CD4-positive, alpha-beta memory T cell (primary cell): Measurements from ENCODE around the gene FCAR. TPM values are rescaled to one million over a fixed set of nuclear protein-coding genes. Genes with fewer than 3 reads are reported as not detected.
A peak's percentile ranks its signal among the peaks of the same experiment; 100 is the strongest.
"Not testable (repeated sequence)": the region's sequence is repeated elsewhere in the genome, so short reads cannot be mapped to it uniquely, and the experiment has no call there.

Experiments used
- CTCF ChIA-PET: fragments of 350-600 bp; sonication (Branson Sonifier 250); formaldehyde crosslinking; loops from one replicate; lab custom pipeline; 2021; ENCODE audit warnings: inconsistent platforms; ENCODE audit not compliant: partially characterized antibody; lab: Charles Lee
- POLR2A ChIA-PET: fragments of 350-600 bp; sonication (Branson Sonifier 250); formaldehyde crosslinking; loops from one replicate; lab custom pipeline; 2021; ENCODE audit not compliant: partially characterized antibody; lab: Charles Lee
- DNase-seq, 5 donors: peaks; one replicate each; pipeline versions ENCODE4 v3.0.0 to v3.0.0-alpha.2; 2020 to 2022; ENCODE audit warnings: mixed read lengths in 1 of 5
- H3K27ac ChIP-seq: one replicate; pipeline ENCODE4 v1.7.0; 2013; ENCODE audit warnings: low read depth, low read length
- H3K27me3 ChIP-seq: 2 replicates; pipeline ENCODE4 v1.7.0; 2013; ENCODE audit warnings: mild to moderate bottlenecking, low read length, moderate library complexity; ENCODE audit not compliant: insufficient read depth
- H3K36me3 ChIP-seq: 2 replicates; pipeline ENCODE4 v1.7.0; 2013; ENCODE audit warnings: mild to moderate bottlenecking, low read length, moderate library complexity; ENCODE audit not compliant: insufficient read depth
- H3K4me1 ChIP-seq: 2 replicates; pipeline ENCODE4 v1.7.0; 2013; ENCODE audit warnings: mild to moderate bottlenecking, low read length, moderate library complexity; ENCODE audit not compliant: insufficient read depth
- H3K4me3 ChIP-seq, 2 donors: one replicate each; pipeline ENCODE4 v1.7.0; 2013; ENCODE audit warnings: low read length in 2 of 2, mild to moderate bottlenecking in 1 of 2
- H3K9me3 ChIP-seq, 2 donors: one replicate each; pipeline ENCODE4 v1.7.0; 2013; ENCODE audit warnings: low read length in 2 of 2, control low read depth in 1 of 2; ENCODE audit not compliant: control insufficient read depth in 1 of 2
- H3K27ac Mint-ChIP-seq, 7 donors: one replicate each; pipeline ENCODE4 v1.8.0; 2020 to 2021; ENCODE audit warnings: mixed read lengths in 7 of 7, mild to moderate bottlenecking in 6 of 7, inconsistent platforms in 3 of 7, moderate library complexity in 3 of 7
- H3K27me3 Mint-ChIP-seq, 2 donors: one replicate each; pipeline ENCODE4 v1.8.0; 2020 to 2021; ENCODE audit warnings: mixed read lengths in 2 of 2
- H3K36me3 Mint-ChIP-seq, 2 donors: one replicate each; pipeline ENCODE4 v1.8.0; 2020 to 2021; ENCODE audit warnings: mixed read lengths in 2 of 2, inconsistent platforms in 1 of 2, mild to moderate bottlenecking in 1 of 2
- H3K4me1 Mint-ChIP-seq, 4 donors: one replicate each; pipeline ENCODE4 v1.8.0; 2020 to 2021; ENCODE audit warnings: mixed read lengths in 4 of 4, mild to moderate bottlenecking in 1 of 4
- H3K4me3 Mint-ChIP-seq, 8 donors: one replicate each; pipeline ENCODE4 v1.8.0; 2020 to 2021; ENCODE audit warnings: mixed read lengths in 8 of 8, mild to moderate bottlenecking in 7 of 8, moderate library complexity in 6 of 8, inconsistent platforms in 3 of 8
- H3K9me3 Mint-ChIP-seq, 8 donors: one replicate each; pipeline ENCODE4 v1.8.0; 2020 to 2021; ENCODE audit warnings: mixed read lengths in 8 of 8, mild to moderate bottlenecking in 5 of 8, inconsistent platforms in 3 of 8, moderate library complexity in 1 of 8
- intact Hi-C: fragments of 100-400 bp; cut with micrococcal nuclease; formaldehyde crosslinking; loops from one replicate; pipeline ENCODE4 v1.15.1; 2023
- polyA plus RNA-seq, 2 donors: library from polyadenylated mRNA; unstranded; fragments of 300-500 nt; fragmentation: Illumina TruSeq; gene quantifications; one replicate each; pipeline ENCODE4 v1.2.3, GENCODE V29; 2021
- total RNA-seq, 2 experiments: library from RNA; stranded (reverse); gene quantifications; one replicate each; pipeline ENCODE4 v1.2.3, GENCODE V29; 2021

The FCAR gene
- total and polyA plus RNA-seq, 4 experiments from 2014 or later: 0.29 TPM; not detected in 3

GRCh38 chr19:54904261-54904660, 30.2 kb downstream of the FCAR start:
- H3K36me3 ChIP-seq, H3K27me3 Mint-ChIP-seq, H3K4me3 ChIP-seq, H3K36me3 Mint-ChIP-seq, intact Hi-C loops, DNase-seq, H3K27ac ChIP-seq, H3K9me3 ChIP-seq, H3K27ac Mint-ChIP-seq, H3K27me3 ChIP-seq, H3K9me3 Mint-ChIP-seq, POLR2A ChIA-PET, H3K4me1 ChIP-seq, CTCF ChIA-PET, H3K4me3 Mint-ChIP-seq, H3K4me1 Mint-ChIP-seq: not testable (repeated sequence)

GRCh38 chr19:54905421-54905802, 31.4 kb downstream of the FCAR start:
- no peak for DNase-seq
- Mint-ChIP-seq H3K27ac (no peak overlapping the region), H3K9me3 (peaks cover 0 to 4% (median 0%) of the 10 kb centered on the region in 8 donors), H3K4me3 (no peak overlapping the region), H3K27me3 (peaks cover 7 to 8% of the 10 kb centered on the region in 2 donors), H3K4me1 (no peaks in the 10 kb centered on the region), H3K36me3 (no peaks in the 10 kb centered on the region)
- CTCF ChIA-PET: no interaction called here
- intact Hi-C loops: no loop called here
- Histone ChIP-seq H3K27me3 (no peaks in the 10 kb centered on the region), H3K4me1 (no peaks in the 10 kb centered on the region), H3K9me3 (no peaks in the 10 kb centered on the region), H3K27ac (no peak overlapping the region), H3K36me3 (no peaks in the 10 kb centered on the region), H3K4me3 (no peak overlapping the region)
- POLR2A ChIA-PET: no interaction called here

- Mint-ChIP-seq H3K27me3 (peaks cover 8 to 9% of the 10 kb centered on the region in 2 donors), H3K4me3 (no peak within 1 kb of the TSS), H3K4me1 (no peaks in the 10 kb centered on the region), H3K9me3 (peaks cover 0 to 6% (median 1%) of the 10 kb centered on the region in 8 donors), H3K36me3 (no peaks in the 10 kb centered on the region), H3K27ac (no peak within 1 kb of the TSS)
- Histone ChIP-seq H3K27me3 (no peaks in the 10 kb centered on the region), H3K4me1 (no peaks in the 10 kb centered on the region), H3K9me3 (no peaks in the 10 kb centered on the region), H3K36me3 (no peaks in the 10 kb centered on the region), H3K4me3 (no peak within 1 kb of the TSS), H3K27ac (no peak within 1 kb of the TSS)
- ChIA-PET POLR2A (no interaction called here), CTCF (no interaction called here)
- intact Hi-C loops: no loop called here
- DNase-seq: no peak
Observed at GRCh38 chr19:54905803-54906511, 31.9 kb downstream of the FCAR start, which contains the start of gene NCR1. Gene NCR1, plus strand, starts transcription at chr19:54906148. Its CDS starts 40 bp downstream, at chr19:54906188.

GRCh38 chr19:54906819-54907218, 32.8 kb downstream of the FCAR start:
- Mint-ChIP-seq H3K36me3 (no peaks in the 10 kb centered on the region), H3K4me3 (no peak overlapping the region), H3K4me1 (no peaks in the 10 kb centered on the region), H3K9me3 (peaks cover 0 to 6% (median 2%) of the 10 kb centered on the region in 8 donors), H3K27ac (no peak overlapping the region), H3K27me3 (peaks cover 9% of the 10 kb centered on the region in 2 donors)
- Histone ChIP-seq H3K9me3 (no peaks in the 10 kb centered on the region), H3K36me3 (no peaks in the 10 kb centered on the region), H3K4me3 (no peak overlapping the region), H3K27me3 (no peaks in the 10 kb centered on the region), H3K4me1 (no peaks in the 10 kb centered on the region), H3K27ac (no peak overlapping the region)
- CTCF ChIA-PET: no interaction called here
- intact Hi-C loops: no loop called here
- POLR2A ChIA-PET: no interaction called here
- DNase-seq: no peak

GRCh38 chr19:54907899-54908298, 33.9 kb downstream of the FCAR start:
- peaks cover 0 to 11% (median 2%) of the 10 kb centered on the region in 8 donors for H3K9me3 Mint-ChIP-seq
- CTCF ChIA-PET, intact Hi-C loops, H3K4me3 Mint-ChIP-seq, H3K27ac Mint-ChIP-seq, H3K36me3 Mint-ChIP-seq, H3K27ac ChIP-seq, H3K4me3 ChIP-seq, H3K4me1 ChIP-seq, H3K4me1 Mint-ChIP-seq, H3K27me3 ChIP-seq, DNase-seq, H3K36me3 ChIP-seq, H3K9me3 ChIP-seq, POLR2A ChIA-PET: not testable (repeated sequence)
- H3K27me3 Mint-ChIP-seq: peaks cover 9 to 12% of the 10 kb centered on the region in 2 donors

GRCh38 chr19:54916822-54917221, 42.8 kb downstream of the FCAR start:
- Histone ChIP-seq H3K27me3 (no peaks in the 10 kb centered on the region), H3K36me3 (no peaks in the 10 kb centered on the region), H3K9me3 (no peaks in the 10 kb centered on the region), H3K4me3 (no peak overlapping the region), H3K4me1 (no peaks in the 10 kb centered on the region), H3K27ac (no peak overlapping the region)
- intact Hi-C loops: no loop called here
- POLR2A ChIA-PET: no interaction called here
- peaks cover 6 to 19% of the 10 kb centered on the region in 2 donors for H3K27me3 Mint-ChIP-seq
- no peak for DNase-seq
- no peaks in the 10 kb centered on the region for H3K36me3 Mint-ChIP-seq
- peaks cover 0 to 14% (median 0%) of the 10 kb centered on the region in 8 donors for H3K9me3 Mint-ChIP-seq
- H3K4me1 Mint-ChIP-seq: peaks cover 0 to 2% (median under 1%) of the 10 kb centered on the region in 4 donors
- H3K4me3 Mint-ChIP-seq: no peak overlapping the region
- peak overlapping the region in 1 of 7 donors; percentile 61 for H3K27ac Mint-ChIP-seq
- CTCF ChIA-PET: no interaction called here

GRCh38 chr19:54918499-54918898, 44.5 kb downstream of the FCAR start:
- no peak for DNase-seq
- CTCF ChIA-PET: interaction anchor here (1.1 kb wide), 1 partner anchor 9 kb away, joined by 3 read pairs; no protein-coding TSS in a partner anchor
- H3K9me3 ChIP-seq: no peaks in the 10 kb centered on the region
- peaks cover 0 to 10% (median 0%) of the 10 kb centered on the region in 8 donors for H3K9me3 Mint-ChIP-seq
- POLR2A ChIA-PET: no interaction called here
- no peak overlapping the region for H3K4me3 ChIP-seq
- no peak overlapping the region for H3K4me3 Mint-ChIP-seq
- no peaks in the 10 kb centered on the region for H3K36me3 ChIP-seq
- H3K36me3 Mint-ChIP-seq: no peaks in the 10 kb centered on the region
- no peaks in the 10 kb centered on the region for H3K4me1 ChIP-seq
- no peak overlapping the region for H3K27ac ChIP-seq
- peaks cover 0 to 5% (median 2%) of the 10 kb centered on the region in 4 donors for H3K4me1 Mint-ChIP-seq
- peaks cover 6 to 18% of the 10 kb centered on the region in 2 donors for H3K27me3 Mint-ChIP-seq
- no peaks in the 10 kb centered on the region for H3K27me3 ChIP-seq
- intact Hi-C loops: no loop called here
- no peak overlapping the region for H3K27ac Mint-ChIP-seq
